Measurements from ENCODE around the gene MRPL53. TPM values are rescaled to one million over a fixed set of nuclear protein-coding genes. Genes with fewer than 3 reads are reported as not detected.

The MRPL53 gene
- total RNA-seq, 4 donors from 2014 or later: 8.8 to 101 (median 45.8) TPM

DNA sequence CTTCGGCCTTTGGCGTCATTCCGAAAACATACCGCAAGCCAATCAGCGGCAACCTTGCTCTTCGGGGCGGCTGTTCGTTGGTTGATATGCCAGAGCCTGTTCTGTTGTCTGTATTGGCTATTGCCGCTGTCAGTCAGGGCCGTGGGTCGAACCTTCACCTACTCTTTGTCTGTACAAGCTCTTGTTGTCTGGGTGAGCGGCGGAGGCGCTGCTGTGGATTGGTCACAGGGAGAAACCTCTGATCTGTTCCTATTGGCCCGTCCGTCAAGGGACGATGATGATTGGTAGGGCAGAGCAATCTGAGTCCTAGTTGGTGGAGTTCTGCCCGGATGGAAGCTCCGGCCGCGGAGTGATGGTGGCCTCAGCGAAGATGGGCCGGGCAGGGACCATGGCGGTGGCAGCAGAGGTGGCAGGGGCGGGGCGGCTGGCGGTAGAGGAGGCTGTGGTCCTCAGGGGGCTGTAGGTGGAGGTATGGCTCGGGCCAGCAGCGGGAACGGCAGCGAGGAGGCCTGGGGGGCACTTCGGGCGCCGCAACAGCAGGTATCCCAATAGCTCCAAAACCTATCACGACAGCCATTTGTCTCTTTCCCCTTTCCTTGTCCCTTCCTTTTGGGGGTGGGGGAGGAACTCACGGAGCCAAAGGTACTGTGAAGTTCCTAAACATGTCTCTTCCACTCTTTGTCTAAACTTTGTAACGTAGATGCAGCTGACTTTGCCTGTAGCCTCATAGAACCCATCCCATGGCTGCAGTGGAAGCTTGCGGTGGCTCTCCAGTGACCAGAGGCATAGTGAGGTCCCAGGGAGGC lies 14.1 kb downstream of the MRPL53 start, which contains the start of gene WBP1:
Gene WBP1, plus strand, starts transcription at position 307 of the 806 bp plus-strand sequence. Its CDS starts 165 bp downstream, at position 472.
- TF ChIP-seq POLR2A (IDR thresholded peaks at IDR 0.05): peak in 1 of 2 donors; percentile 42
- TF ChIP-seq, protein P1, sequence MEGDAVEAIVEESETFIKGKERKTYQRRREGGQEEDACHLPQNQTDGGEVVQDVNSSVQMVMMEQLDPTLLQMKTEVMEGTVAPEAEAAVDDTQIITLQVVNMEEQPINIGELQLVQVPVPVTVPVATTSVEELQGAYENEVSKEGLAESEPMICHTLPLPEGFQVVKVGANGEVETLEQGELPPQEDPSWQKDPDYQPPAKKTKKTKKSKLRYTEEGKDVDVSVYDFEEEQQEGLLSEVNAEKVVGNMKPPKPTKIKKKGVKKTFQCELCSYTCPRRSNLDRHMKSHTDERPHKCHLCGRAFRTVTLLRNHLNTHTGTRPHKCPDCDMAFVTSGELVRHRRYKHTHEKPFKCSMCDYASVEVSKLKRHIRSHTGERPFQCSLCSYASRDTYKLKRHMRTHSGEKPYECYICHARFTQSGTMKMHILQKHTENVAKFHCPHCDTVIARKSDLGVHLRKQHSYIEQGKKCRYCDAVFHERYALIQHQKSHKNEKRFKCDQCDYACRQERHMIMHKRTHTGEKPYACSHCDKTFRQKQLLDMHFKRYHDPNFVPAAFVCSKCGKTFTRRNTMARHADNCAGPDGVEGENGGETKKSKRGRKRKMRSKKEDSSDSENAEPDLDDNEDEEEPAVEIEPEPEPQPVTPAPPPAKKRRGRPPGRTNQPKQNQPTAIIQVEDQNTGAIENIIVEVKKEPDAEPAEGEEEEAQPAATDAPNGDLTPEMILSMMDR (IDR thresholded peaks at IDR 0.05): peak in 1 of 4 experiments; percentile 26
- H3K4me3 ChIP-seq: peak within 1 kb of the TSS; percentile 69 to 70
- H3K27ac ChIP-seq: peak within 1 kb of the TSS; percentile 95 to 98
- H3K9me3 ChIP-seq: no peaks in the 10 kb centered on the region
- peak; percentile 100 for DNase-seq
- H3K36me3 ChIP-seq: no peaks in the 10 kb centered on the region
- no peaks in the 10 kb centered on the region for H3K27me3 ChIP-seq
- intact Hi-C loops (cut with DNase I; ENCODE audit: low total_unique reads): no loop called here
- H3K4me1 ChIP-seq: peaks cover 3 to 18% of the 10 kb centered on the region in 2 donors

DNA sequence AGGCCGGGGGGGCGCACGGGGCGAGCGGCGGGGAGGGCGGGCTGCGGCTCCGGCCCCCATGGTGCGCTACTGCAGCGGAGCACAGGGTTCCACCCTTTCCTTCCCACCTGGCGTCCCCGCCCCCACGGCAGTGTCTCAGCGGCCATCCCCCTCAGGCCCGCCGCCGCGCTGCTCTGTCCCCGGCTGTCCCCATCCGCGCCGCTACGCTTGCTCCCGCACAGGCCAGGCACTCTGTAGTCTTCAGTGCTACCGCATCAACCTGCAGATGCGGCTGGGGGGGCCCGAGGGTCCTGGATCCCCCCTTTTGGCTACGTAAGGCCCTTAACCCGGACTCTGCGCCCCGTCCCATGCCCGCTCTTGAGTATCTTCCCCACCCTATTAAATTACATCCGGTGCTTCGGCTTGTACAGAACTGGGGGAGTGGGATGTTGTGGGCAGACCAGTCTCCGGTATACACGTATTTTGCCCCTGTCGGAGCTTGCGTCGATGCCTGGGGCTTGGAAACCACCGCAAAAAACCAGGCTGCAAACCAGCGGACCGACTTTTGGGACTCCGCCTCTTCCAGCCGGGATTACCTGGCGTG lies 14.8 kb downstream of the MRPL53 start:
- Histone ChIP-seq H3K4me1 (peaks cover 3 to 18% of the 10 kb centered on the region in 2 donors), H3K36me3 (no peaks in the 10 kb centered on the region), H3K9me3 (no peaks in the 10 kb centered on the region), H3K4me3 (peak overlapping the region; percentile 69 to 70), H3K27ac (peak overlapping the region; percentile 95 to 98), H3K27me3 (no peaks in the 10 kb centered on the region)
- peak in 1 of 2 donors; percentile 58 for DNase-seq
- peak; percentile 64 to 86 for TF ChIP-seq POLR2A (IDR thresholded peaks at IDR 0.05)
- TF ChIP-seq, protein P1 (IDR thresholded peaks at IDR 0.05): no peak
- intact Hi-C loops (cut with DNase I; ENCODE audit: low total_unique reads): no loop called here

DNA sequence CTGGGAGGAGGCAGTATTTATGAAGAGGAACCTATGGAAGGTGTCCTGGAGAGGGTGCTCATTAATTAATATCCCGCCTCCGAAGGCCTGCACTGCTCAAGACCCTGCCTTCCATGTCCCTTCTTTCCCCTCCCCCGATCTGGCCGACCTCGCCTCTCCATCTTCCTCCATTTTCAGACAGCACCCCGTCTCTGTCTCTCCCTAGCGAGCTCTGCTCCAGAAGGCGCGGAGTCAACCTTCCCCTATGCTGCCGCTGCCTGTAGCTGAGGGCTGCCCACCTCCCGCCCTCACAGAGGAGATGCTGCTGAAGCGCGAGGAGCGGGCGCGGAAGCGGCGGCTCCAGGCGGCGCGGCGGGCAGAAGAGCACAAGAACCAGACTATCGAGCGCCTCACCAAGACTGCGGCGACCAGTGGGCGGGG lies 15.3 kb downstream of the MRPL53 start:
- Histone ChIP-seq H3K27ac (peak overlapping the region; percentile 95 to 98), H3K4me1 (peaks cover 3 to 18% of the 10 kb centered on the region in 2 donors), H3K9me3 (no peaks in the 10 kb centered on the region), H3K36me3 (no peaks in the 10 kb centered on the region), H3K4me3 (peak overlapping the region; percentile 69 to 70), H3K27me3 (no peaks in the 10 kb centered on the region)
- intact Hi-C loops (cut with DNase I; ENCODE audit: low total_unique reads): no loop called here
- DNase-seq: no peak
- TF ChIP-seq, protein P1 (IDR thresholded peaks at IDR 0.05): no peak
- TF ChIP-seq POLR2A (IDR thresholded peaks at IDR 0.05): no peak

DNA sequence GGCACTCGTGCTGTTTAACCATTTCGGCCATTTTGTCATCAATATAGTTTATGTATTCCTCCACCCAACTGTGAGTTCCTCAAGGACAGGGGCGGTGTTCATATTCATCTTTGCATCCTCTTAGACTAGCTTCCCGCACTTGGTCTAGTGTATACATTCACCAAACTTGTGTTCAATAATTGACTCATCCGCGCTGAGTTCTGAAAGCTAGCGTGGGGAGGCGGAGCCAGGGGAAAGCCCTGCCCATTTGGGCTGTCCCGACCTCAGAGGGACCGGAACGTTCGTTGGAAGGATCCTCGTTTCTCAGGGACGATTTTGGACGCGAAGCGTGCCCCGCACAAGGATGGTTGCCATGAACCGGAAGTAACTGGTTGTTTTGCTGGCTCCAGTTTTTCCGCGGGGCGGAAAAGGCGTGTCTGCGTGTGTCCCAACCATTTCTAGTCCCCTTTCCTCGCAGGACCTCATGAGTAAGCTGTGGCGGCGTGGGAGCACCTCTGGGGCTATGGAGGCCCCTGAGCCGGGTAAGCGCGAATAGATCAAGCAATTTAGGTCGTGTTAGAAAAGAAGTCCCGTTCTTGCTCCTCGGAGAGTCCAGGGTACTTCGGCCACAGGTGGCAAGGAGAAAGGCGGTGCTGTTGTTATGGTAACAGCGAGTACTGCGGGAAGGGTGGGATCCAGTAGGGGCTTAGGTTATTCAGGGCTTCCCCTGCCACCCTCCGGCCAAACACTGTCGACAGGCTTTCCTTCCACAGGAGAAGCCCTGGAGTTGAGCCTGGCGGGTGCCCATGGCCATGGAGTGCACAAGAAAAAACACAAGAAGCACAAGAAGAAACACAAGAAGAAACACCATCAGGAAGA lies 17.6 kb downstream of the MRPL53 start, which contains the start of gene INO80B:
Gene INO80B, plus strand, starts transcription at position 434 of the 858 bp plus-strand sequence. Its CDS starts 30 bp downstream, at position 464.
- Histone ChIP-seq H3K27ac (peak within 1 kb of the TSS; percentile 49 to 71), H3K9me3 (no peaks in the 10 kb centered on the region), H3K4me3 (peak within 1 kb of the TSS; percentile 64 to 71), H3K36me3 (no peaks in the 10 kb centered on the region), H3K27me3 (no peaks in the 10 kb centered on the region), H3K4me1 (peaks cover 3 to 18% of the 10 kb centered on the region in 2 donors)
- peak; percentile 48 to 60 for TF ChIP-seq POLR2A (IDR thresholded peaks at IDR 0.05)
- TF ChIP-seq, protein P1 (IDR thresholded peaks at IDR 0.05): peak in 2 of 4 experiments; percentile 32 to 48
- peak; percentile 96 to 97 for DNase-seq
- intact Hi-C loops (cut with DNase I; ENCODE audit: low total_unique reads): no loop called here
